OCI-LY1 (cell line): ENCODE results near the gene MATK.

Experiments used
- EZH2 ChIP-seq: fragments of 200-600 bp; sonication (generic), shearing (Covaris generic); IDR thresholded peaks from 2 replicates; pipeline ENCODE4 v1.8.0; 2017; ENCODE audit warnings: borderline replicate concordance, mixed run types, mild to moderate bottlenecking, antibody characterized with exemption, low read length, moderate library complexity, mixed read lengths
- TF ChIP-seq, protein P1 (sequence below): fragments of 200-600 bp; sonication (generic), shearing (Covaris generic); IDR thresholded peaks from 2 replicates; pipeline ENCODE4 v1.5.1; 2017; ENCODE audit warnings: mild to moderate bottlenecking, antibody characterized with exemption, low read length, moderate library complexity, mixed read lengths

DNA sequence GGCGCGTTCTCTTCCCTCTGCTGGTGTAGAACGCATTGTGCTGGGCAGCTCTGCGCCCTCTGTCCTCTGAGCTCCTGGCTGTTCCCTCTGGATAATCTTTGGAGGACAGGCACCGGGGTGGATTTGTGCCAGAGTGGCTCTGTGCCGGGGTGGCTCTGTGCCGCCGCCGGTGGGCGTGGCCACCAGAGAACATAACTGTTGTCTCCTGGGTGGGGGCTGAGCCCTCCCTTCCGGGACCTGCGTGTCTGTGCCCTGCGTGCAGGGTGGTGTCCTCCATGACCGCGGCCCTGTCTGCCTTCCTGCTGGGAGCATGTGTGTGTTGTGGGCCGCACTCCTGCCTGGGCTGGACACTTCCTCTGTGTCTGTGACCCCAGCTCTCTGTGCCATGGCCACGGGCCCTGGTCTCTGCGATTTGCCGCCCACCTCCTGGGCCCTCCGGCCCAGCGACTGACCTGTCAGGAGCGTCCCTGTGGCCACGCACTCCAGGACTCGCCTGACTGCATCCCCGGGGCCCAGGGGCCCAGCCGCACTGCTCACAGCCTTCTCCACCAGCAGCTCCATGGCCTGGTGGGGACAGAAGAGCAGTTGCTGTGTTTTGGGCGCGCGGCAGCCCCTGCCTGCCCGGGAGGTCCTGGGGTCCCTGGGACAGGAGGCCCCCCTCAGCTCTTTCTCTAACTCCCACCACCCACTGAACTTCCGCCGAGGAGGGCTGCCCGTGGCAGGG is 22.4 kb upstream of the MATK start:
- no peak for TF ChIP-seq EZH2
- TF ChIP-seq, protein P1, sequence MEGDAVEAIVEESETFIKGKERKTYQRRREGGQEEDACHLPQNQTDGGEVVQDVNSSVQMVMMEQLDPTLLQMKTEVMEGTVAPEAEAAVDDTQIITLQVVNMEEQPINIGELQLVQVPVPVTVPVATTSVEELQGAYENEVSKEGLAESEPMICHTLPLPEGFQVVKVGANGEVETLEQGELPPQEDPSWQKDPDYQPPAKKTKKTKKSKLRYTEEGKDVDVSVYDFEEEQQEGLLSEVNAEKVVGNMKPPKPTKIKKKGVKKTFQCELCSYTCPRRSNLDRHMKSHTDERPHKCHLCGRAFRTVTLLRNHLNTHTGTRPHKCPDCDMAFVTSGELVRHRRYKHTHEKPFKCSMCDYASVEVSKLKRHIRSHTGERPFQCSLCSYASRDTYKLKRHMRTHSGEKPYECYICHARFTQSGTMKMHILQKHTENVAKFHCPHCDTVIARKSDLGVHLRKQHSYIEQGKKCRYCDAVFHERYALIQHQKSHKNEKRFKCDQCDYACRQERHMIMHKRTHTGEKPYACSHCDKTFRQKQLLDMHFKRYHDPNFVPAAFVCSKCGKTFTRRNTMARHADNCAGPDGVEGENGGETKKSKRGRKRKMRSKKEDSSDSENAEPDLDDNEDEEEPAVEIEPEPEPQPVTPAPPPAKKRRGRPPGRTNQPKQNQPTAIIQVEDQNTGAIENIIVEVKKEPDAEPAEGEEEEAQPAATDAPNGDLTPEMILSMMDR = no peak
